HEK293T (cell line): ENCODE measurements around the gene HUWE1.
"Not testable (repeated sequence)": the region's sequence is repeated elsewhere in the genome, so short reads cannot be mapped to it uniquely, and the experiment has no call there.

Experiments
- CTCF ChIA-PET: fragments of 350-600 bp; formaldehyde crosslinking; extraction: SDS; loops from one replicate; lab custom pipeline; 2021; ENCODE audit warnings: antibody characterized with exemption, inconsistent platforms; lab: Yijun Ruan, JAX
- POLR2A ChIA-PET: fragments of 350-600 bp; formaldehyde crosslinking; extraction: SDS; loops from one replicate; lab custom pipeline; 2020; ENCODE audit warnings: antibody characterized with exemption, inconsistent platforms; lab: Yijun Ruan, JAX
- DNase-seq: peaks from one replicate; pipeline ENCODE4 v3.0.0; 2012; ENCODE audit warnings: mixed read lengths; ENCODE audit errors: extremely low spot score
- ARNT ChIP-seq: fragments of 450-650 bp; IDR thresholded peaks from 2 replicates; pipeline ENCODE4 v1.6.1; 2017; ENCODE audit warnings: mild to moderate bottlenecking
- BHLHE40 ChIP-seq: fragments of 450-650 bp; IDR thresholded peaks from 2 replicates; pipeline ENCODE4 v1.6.1; 2016; ENCODE audit warnings: mild to moderate bottlenecking, moderate library complexity, borderline replicate concordance
- CTBP1 ChIP-seq: fragments of 450-650 bp; IDR thresholded peaks from 2 replicates; pipeline ENCODE4 v1.6.1; 2016; ENCODE audit warnings: borderline replicate concordance
- ELF4 ChIP-seq: fragments of 450-650 bp; IDR thresholded peaks from 2 replicates; pipeline ENCODE4 v1.6.1; 2017; ENCODE audit warnings: antibody characterized with exemption
- FOXA1 ChIP-seq: fragments of 450-650 bp; IDR thresholded peaks from 2 replicates; pipeline ENCODE4 v1.6.1; 2016; ENCODE audit warnings: mild to moderate bottlenecking
- FOXK2 ChIP-seq: fragments of 450-650 bp; IDR thresholded peaks from 2 replicates; pipeline ENCODE4 v1.6.1; 2016; ENCODE audit warnings: mild to moderate bottlenecking
- FOXM1 ChIP-seq: fragments of 450-650 bp; IDR thresholded peaks from 2 replicates; pipeline ENCODE4 v1.6.1; 2017; ENCODE audit warnings: mild to moderate bottlenecking, borderline replicate concordance
- HDGF ChIP-seq: fragments of 450-650 bp; IDR thresholded peaks from 2 replicates; pipeline ENCODE4 v1.6.1; 2017; ENCODE audit warnings: antibody characterized with exemption, borderline replicate concordance
- L3MBTL2 ChIP-seq: fragments of 450-650 bp; conservative IDR thresholded peaks from 2 replicates; pipeline ENCODE4 v1.6.1; 2016; ENCODE audit warnings: mild to moderate bottlenecking
- LEF1 ChIP-seq: fragments of 450-650 bp; IDR thresholded peaks from 2 replicates; pipeline ENCODE4 v1.6.1; 2017; ENCODE audit warnings: mild to moderate bottlenecking, borderline replicate concordance
- NFRKB ChIP-seq: fragments of 450-650 bp; IDR thresholded peaks from 2 replicates; pipeline ENCODE4 v1.6.1; 2016; ENCODE audit warnings: mild to moderate bottlenecking, moderate library complexity
- PKNOX1 ChIP-seq: fragments of 450-650 bp; IDR thresholded peaks from 2 replicates; pipeline ENCODE4 v1.6.1; 2016
- SP1 ChIP-seq: fragments of 450-650 bp; IDR thresholded peaks from 2 replicates; pipeline ENCODE4 v1.6.1; 2017
- SUZ12 ChIP-seq: fragments of 450-650 bp; IDR thresholded peaks from 2 replicates; pipeline ENCODE4 v1.6.1; 2016; ENCODE audit warnings: mild to moderate bottlenecking
- TARDBP ChIP-seq: fragments of 450-650 bp; IDR thresholded peaks from 2 replicates; pipeline ENCODE4 v1.6.1; 2016
- ZNF384 ChIP-seq: fragments of 450-650 bp; IDR thresholded peaks from 2 replicates; pipeline ENCODE4 v1.6.1; 2016

The HUWE1 gene

GRCh38 chrX:53686151-53686885, at the start of gene HUWE1:
Gene HUWE1 (minus strand): TSS chrX:53686719. CDS start chrX:53654107, 32,612 bp downstream.
- ChIA-PET CTCF (no interaction called here), POLR2A (interaction anchor here (0.6 to 2.0 kb wide), 11 partner anchors 10 to 264 kb away, joined by 3 to 9 read pairs (median 3); partner anchors contain the start of genes RIBC1 and SMC1A)
- DNase-seq: peak; percentile 73
- TF ChIP-seq NFRKB (no peak), CTBP1 (no peak), FOXK2 (no peak), LEF1 (no peak), FOXM1 (no peak), HDGF (no peak), ARNT (no peak), ELF4 (no peak), SP1 (no peak), L3MBTL2 (no peak), SUZ12 (no peak), PKNOX1 (no peak), FOXA1 (no peak), TARDBP (no peak), ZNF384 (no peak), BHLHE40 (no peak)

- POLR2A ChIA-PET: no interaction called here
- DNase-seq: no peak
- no peak for TF ChIP-seq FOXK2
- TF ChIP-seq NFRKB: no peak
- TF ChIP-seq ELF4: no peak
- no peak for TF ChIP-seq ARNT
- TF ChIP-seq CTBP1: no peak
- no peak for TF ChIP-seq HDGF
- no peak for TF ChIP-seq PKNOX1
- TF ChIP-seq ZNF384: no peak
- TF ChIP-seq SP1: no peak
- no peak for TF ChIP-seq TARDBP
- no peak for TF ChIP-seq FOXA1
- no peak for TF ChIP-seq BHLHE40
- TF ChIP-seq LEF1: no peak
- CTCF ChIA-PET: no interaction called here
These were observed 46.3 kb upstream of the HUWE1 start for GRCh38 chrX:53732797-53733196.

GRCh38 chrX:53729751-53730150, 43.2 kb upstream of the HUWE1 start:
- POLR2A ChIA-PET: no interaction called here
- DNase-seq: no peak
- CTCF ChIA-PET: no interaction called here
- TF ChIP-seq SP1: no peak
- no peak for TF ChIP-seq CTBP1
- TF ChIP-seq ZNF384: no peak
- TF ChIP-seq HDGF: no peak

GRCh38 chrX:53728506-53728905, 42.0 kb upstream of the HUWE1 start:
- POLR2A ChIA-PET: no interaction called here

GRCh38 chrX:53724872-53725271, 38.4 kb upstream of the HUWE1 start:
- ChIA-PET CTCF (no interaction called here), POLR2A (no interaction called here)
- TF ChIP-seq PKNOX1: no peak
- TF ChIP-seq BHLHE40: no peak
- no peak for TF ChIP-seq SP1
- TF ChIP-seq ELF4: no peak
- no peak for TF ChIP-seq TARDBP
- TF ChIP-seq L3MBTL2: no peak
- TF ChIP-seq FOXM1: no peak
- no peak for TF ChIP-seq LEF1
- no peak for TF ChIP-seq ARNT
- no peak for TF ChIP-seq SUZ12
- TF ChIP-seq FOXK2: no peak
- no peak for TF ChIP-seq HDGF
- no peak for TF ChIP-seq NFRKB
- TF ChIP-seq FOXA1: no peak
- no peak for TF ChIP-seq CTBP1
- no peak for TF ChIP-seq ZNF384
- DNase-seq: no peak

More at GRCh38 chrX:53728506-53728905, 42.0 kb upstream of the HUWE1 start:
- DNase-seq: no peak
- CTCF ChIA-PET: no interaction called here
- TF ChIP-seq SP1 (no peak), ARNT (no peak), ELF4 (no peak), ZNF384 (no peak), CTBP1 (no peak), BHLHE40 (no peak), FOXA1 (no peak)

- TF ChIP-seq FOXA1: no peak
- no peak for TF ChIP-seq SP1
- no peak for TF ChIP-seq CTBP1
- no peak for TF ChIP-seq NFRKB
- no peak for TF ChIP-seq FOXM1
- TF ChIP-seq SUZ12: no peak
- TF ChIP-seq TARDBP: no peak
- TF ChIP-seq ARNT: no peak
- no peak for TF ChIP-seq L3MBTL2
- no peak for TF ChIP-seq PKNOX1
- TF ChIP-seq FOXK2: no peak
- TF ChIP-seq HDGF: no peak
- no peak for TF ChIP-seq LEF1
- no peak for TF ChIP-seq ELF4
- no peak for TF ChIP-seq BHLHE40
- TF ChIP-seq ZNF384: no peak
- ChIA-PET CTCF (no interaction called here), POLR2A (no interaction called here)
- no peak for DNase-seq
These were observed 36.9 kb upstream of the HUWE1 start for GRCh38 chrX:53723381-53723780.

- CTCF ChIA-PET, POLR2A ChIA-PET, DNase-seq: not testable (repeated sequence)
These were observed 35.1 kb upstream of the HUWE1 start for GRCh38 chrX:53721610-53722009.

- CTCF ChIA-PET, POLR2A ChIA-PET, DNase-seq: not testable (repeated sequence)
These were observed 33.1 kb upstream of the HUWE1 start for GRCh38 chrX:53719666-53720065.
